ENCODE measurements around the gene GRIP2.

Gene GRIP2

GRCh38 chr3:14485981-14486380, 54.2 kb downstream of the GRIP2 start:
- DNase-seq (ENCODE audit: low spot score): no peak

GRCh38 chr3:14484741-14485140, 55.4 kb downstream of the GRIP2 start:
- no peak for DNase-seq (ENCODE audit: low spot score)

DNA sequence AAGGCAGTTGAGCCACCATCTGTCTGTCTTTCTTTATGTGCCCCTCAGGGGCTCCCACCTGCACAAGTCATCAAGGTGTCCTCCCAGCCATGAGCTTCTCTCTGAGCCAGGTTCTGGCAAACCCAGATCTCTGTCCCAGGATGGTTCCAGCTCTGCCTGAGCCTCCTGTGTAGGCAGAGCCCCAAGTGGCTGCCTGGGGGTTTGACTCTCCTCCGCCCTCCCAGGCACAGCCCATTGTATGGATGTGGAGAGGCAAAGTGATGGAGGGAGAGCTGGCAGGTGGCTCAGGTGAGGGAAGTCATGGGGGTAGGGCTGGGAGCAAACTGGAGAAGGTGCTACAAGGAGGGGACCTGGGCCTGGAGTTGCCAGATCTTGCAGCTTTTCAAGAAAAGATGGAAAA, 56.9 kb downstream of the GRIP2 start:
- DNase-seq (ENCODE audit: low spot score): no peak

DNA sequence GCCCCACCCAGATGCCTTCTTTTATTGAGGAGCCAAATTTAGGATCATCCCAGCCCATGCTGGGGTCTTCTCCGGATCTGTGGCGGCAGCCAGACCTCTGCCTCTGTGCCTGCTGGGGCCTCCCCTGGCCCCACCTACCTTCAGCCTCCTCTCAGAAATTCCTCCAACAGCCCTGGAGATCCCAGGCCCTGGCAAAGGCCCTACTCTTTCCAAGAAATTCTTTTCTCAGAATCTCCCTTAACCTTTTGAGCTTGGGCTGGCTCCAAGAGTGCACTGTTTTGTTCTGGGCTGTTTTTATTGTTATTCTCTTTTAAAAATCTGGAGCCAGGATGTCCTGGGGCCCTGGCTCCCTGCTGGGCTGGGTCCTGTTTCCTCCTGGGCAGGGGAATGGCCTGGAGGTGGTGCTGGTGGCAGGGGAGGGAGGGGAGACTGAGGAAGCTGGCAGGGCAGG, 57.8 kb downstream of the GRIP2 start:
- DNase-seq (ENCODE audit: low spot score): no peak

DNA sequence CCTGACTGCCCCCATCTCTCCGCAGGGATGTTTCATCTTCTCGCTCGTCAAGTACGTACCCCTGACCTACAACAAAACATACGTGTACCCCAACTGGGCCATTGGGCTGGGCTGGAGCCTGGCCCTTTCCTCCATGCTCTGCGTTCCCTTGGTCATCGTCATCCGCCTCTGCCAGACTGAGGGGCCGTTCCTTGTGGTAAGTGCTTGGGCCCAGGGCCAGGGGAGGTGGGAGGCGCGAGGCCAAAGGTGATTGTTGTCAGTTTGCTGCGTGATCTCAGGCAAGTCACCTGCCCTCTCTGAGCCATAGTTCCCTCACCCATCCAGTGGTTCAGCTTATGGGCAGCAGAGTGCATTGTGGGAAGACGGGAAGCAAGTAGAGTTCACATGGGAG, 58.5 kb downstream of the GRIP2 start:
- no peak for DNase-seq (ENCODE audit: low spot score)

GRCh38 chr3:14481018-14481645, 59.0 kb downstream of the GRIP2 start:
- DNase-seq (ENCODE audit: low spot score): no peak

- DNase-seq (ENCODE audit: low spot score): peak; percentile 78
Observed at GRCh38 chr3:14480207-14481017, 59.7 kb downstream of the GRIP2 start.

DNA sequence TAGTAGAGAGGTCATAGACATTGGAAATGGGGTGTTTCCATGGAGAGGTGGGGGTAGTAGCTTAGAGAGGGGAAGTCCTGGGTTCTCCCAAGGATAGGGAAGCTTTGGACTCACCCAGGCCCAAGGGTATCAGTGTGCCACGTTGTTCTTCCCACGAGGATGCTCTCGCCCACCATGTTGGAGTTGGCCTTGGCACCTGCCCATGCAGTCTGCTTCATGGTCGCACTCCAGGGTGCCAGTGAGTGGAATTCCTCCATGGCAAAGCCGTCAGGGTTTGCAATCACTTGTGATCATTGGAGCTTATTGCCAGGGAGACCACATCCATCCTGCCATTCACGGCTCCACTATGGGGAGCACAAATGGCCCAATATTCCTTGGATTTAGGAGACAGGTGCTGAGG, 60.6 kb downstream of the GRIP2 start:
- no peak for DNase-seq (ENCODE audit: low spot score)

- DNase-seq (ENCODE audit: low spot score): no peak
Observed at GRCh38 chr3:14478956-14479550, 61.1 kb downstream of the GRIP2 start.

- no peak for DNase-seq (ENCODE audit: low spot score)
Observed at GRCh38 chr3:14477311-14477935, 62.7 kb downstream of the GRIP2 start.

- DNase-seq (ENCODE audit: low spot score): no peak
Observed at GRCh38 chr3:14476583-14477265, 63.4 kb downstream of the GRIP2 start.

- DNase-seq (ENCODE audit: low spot score): no peak
Observed at GRCh38 chr3:14475621-14476020, 64.5 kb downstream of the GRIP2 start.

DNA sequence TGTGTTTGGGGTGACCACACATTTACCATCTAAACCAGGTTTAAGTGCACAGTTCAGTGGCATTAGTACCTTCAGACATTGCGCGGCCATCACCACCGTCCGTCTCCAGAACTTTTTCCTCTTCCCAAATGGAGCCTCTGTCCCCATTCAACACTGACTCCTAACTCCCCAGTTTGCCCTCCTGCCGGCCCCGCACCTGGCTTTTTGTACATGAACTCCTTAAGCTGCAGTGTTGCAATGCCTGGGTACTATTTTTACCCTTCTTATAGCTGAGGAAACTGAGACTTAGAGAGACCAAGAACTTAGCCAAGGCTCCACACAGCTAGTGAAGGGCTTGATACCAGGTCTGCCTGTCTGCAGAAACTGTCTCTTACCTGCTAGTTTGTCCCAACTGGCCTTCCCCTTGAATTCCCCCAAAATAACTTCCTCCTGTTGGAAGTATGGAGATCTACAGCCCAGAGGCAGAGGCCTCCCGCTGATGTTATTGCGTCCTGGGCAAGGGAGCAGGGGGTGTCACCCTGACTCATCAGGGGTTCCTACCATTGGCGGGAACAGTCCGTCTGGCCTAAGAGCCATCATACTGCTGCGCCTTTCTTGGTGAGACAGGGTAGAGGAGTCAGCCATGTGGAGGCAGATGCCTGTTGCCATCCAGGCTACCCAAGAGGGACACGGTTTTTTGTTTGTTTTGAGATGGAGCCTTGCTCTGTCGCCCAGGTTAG, 65.6 kb downstream of the GRIP2 start:
- no peak for DNase-seq (ENCODE audit: low spot score)

DNA sequence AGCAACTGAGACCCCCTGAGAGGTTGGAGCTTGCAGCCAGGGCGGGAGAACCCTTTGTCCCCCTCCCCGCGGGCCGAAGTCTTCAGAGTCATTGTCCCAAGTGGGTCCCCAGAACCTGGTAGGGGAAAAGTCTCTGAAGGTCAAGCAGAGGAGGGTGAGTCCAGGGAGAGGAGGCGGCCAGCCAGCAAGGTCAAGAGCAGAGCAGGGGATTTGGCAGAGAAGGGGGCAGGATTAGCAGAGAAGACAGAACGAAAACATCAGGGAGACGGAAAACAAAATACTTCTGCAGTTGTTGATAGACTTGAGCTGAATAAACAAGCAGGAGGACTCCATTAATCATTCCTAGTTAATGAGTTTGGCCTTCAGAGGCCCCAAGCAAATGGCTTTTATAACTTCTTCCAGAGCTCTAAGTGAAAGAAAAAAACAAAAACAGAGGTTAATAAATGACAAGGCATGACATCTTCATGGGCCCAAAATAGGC, 66.7 kb downstream of the GRIP2 start:
- DNase-seq (ENCODE audit: low spot score): no peak

DNA sequence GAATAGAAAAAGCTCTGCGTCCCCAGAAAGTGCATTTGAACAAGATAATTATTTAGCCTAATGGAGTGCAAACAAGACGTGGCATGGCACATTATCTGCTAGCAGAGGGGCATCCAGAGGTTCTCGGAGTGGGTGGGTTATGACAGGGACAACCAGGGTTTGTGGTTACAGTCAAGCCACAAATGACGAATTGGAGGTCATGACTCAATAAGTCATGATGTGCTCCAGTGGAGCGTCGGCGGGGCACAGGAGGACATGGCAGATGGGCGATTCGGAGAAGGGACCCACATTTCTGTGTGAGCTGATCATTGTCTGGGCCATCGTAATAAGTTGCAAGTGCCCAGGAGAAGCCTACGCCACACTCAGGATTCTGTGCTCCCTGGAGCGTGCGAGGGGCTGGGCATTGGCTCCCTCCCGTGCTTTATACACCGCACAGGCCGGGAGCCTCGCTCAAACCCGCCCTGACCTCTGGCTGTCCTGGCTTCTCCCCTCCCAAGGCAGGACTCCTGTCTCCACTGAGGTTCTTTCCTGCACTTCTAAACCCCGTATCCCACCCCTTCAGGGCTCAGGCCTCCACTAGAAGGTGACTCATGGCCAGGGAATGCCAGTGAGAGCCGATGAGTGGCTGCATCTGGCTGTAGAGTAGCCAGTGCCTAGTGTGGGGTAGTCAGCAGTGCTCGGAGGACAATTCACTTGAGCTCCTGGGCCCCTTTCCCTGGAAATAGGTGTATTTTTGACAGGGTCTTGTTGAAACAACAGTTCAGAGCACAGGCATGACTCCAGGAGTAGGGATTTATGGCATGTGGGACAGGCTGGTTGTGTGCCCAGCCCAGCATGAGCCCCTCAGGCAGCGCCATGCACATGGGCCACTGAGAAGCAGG, 67.4 kb downstream of the GRIP2 start:
- peak; percentile 98 for DNase-seq (ENCODE audit: low spot score)

GRCh38 chr3:14471690-14472089, 68.5 kb downstream of the GRIP2 start:
- DNase-seq (ENCODE audit: low spot score): no peak

- DNase-seq (ENCODE audit: low spot score): no peak
Observed at GRCh38 chr3:14471016-14471415, 69.1 kb downstream of the GRIP2 start.

DNA sequence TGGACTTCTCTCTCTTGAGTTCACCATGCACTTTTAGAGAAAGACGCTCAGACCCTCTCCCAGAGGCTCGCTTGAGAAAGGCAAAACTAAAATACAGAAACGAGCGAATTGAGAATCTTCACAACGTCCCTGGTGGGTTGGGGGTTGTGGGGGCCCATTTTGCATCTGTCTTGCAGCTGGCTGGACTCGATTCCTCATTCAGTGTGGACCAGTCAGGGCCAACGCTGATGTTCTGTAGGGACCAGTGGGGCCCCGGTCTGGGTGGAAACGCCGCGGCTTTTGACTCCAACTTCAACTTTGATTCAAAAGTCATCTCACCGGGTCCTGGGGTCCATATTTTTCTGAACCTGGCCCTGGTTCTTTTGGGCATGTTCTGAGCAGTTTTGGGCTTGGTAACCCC, 69.7 kb downstream of the GRIP2 start:
- no peak for DNase-seq (ENCODE audit: low spot score)

GRCh38 chr3:14468621-14468981, 71.5 kb downstream of the GRIP2 start:
- no peak for DNase-seq (ENCODE audit: low spot score)

DNA sequence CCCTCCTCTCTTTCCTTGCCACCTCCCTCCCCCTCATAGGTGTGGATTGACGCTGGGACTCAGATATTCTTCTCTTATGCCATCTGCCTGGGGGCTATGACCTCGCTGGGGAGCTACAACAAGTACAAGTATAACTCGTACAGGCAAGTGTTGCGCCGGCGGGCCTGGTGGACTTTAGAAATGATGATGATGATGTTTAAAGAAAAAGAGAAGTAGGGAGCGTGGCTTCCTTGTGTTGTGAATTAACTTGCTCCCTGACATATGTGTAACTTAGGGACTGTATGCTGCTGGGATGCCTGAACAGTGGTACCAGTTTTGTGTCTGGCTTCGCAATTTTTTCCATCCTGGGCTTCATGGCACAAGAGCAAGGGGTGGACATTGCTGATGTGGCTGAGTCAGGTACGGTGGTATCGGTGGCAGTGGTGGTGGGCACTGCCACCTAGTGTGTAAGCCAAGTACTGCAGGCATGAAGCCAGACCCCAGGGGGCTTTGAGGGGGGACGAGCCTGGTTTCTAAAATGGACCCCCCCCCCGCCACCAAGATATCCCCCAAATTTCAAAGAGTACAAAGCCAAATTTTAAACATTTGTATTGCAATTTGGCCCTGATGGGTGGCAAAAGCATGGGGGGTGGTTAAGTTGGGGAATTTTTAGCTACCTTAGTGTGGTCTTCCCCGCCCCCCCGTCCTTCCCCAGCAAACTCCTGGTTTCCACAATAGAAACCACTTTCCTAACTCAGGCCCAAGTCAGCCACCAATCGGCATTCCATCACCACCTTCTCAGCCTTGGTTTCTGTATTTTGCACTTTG, 72.1 kb downstream of the GRIP2 start:
- DNase-seq (ENCODE audit: low spot score): peak; percentile 84

All from hepatic stellate cell (primary cell).